IPS DF 4.7 (cell line): ENCODE data around the gene PEAR1.

ENCODE experiments used
- DNase-seq: peaks from one replicate; pipeline ENCODE4 v3.0.0-alpha.2; 2013; ENCODE audit warnings: low spot score; ENCODE audit errors: extremely low read depth

Gene PEAR1, protein sequence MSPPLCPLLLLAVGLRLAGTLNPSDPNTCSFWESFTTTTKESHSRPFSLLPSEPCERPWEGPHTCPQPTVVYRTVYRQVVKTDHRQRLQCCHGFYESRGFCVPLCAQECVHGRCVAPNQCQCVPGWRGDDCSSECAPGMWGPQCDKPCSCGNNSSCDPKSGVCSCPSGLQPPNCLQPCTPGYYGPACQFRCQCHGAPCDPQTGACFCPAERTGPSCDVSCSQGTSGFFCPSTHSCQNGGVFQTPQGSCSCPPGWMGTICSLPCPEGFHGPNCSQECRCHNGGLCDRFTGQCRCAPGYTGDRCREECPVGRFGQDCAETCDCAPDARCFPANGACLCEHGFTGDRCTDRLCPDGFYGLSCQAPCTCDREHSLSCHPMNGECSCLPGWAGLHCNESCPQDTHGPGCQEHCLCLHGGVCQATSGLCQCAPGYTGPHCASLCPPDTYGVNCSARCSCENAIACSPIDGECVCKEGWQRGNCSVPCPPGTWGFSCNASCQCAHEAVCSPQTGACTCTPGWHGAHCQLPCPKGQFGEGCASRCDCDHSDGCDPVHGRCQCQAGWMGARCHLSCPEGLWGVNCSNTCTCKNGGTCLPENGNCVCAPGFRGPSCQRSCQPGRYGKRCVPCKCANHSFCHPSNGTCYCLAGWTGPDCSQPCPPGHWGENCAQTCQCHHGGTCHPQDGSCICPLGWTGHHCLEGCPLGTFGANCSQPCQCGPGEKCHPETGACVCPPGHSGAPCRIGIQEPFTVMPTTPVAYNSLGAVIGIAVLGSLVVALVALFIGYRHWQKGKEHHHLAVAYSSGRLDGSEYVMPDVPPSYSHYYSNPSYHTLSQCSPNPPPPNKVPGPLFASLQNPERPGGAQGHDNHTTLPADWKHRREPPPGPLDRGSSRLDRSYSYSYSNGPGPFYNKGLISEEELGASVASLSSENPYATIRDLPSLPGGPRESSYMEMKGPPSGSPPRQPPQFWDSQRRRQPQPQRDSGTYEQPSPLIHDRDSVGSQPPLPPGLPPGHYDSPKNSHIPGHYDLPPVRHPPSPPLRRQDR

DNA sequence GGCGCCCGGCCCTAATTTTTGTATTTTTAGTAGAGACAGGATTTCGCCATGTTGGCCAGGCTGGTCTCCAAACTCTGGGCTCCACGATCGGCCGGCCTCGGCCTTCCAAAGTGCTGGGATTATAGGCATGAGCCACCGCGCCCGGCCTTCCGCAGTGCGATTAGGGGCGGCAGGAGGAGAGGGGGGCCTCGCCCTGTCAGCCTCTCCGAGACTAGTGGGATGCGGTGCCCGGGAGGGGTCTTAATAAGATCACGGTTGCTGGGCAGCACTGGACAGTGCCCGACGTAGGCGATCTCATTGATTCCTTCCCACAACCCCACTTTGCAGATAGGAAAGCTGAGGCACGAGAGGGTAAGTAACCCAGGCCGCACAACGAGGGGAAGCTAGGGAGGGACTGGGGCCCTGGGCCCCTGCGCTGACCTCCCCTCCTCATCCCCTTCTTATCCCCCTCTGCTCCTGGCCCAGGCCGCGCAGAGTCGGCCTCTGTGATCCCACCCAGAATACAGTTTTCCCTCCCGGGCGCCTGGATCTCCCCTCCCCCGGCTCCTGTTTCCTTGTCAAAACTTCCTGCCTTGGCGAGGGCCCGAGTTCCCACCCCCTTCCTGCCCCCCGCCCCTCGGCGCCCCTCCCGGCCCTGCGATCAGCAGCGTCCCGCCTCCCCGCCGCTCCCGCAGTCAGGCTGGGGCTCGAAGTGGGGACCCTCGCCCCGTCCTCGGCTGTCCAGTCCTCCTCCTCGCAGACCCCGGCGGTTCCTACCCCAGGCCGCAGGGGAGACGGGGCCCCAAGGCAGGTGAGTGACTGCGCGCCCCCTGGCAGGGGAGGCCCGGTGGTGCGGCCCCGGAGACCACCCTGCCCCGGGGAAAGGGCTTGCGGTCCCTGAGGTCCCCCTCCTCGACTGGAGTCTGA, at the start of gene PEAR1:
TSS of gene PEAR1 (plus strand) at position 671 of the 906 bp plus-strand sequence. CDS start 10,209 bp downstream, outside the sequence.
- no peak for DNase-seq

DNA sequence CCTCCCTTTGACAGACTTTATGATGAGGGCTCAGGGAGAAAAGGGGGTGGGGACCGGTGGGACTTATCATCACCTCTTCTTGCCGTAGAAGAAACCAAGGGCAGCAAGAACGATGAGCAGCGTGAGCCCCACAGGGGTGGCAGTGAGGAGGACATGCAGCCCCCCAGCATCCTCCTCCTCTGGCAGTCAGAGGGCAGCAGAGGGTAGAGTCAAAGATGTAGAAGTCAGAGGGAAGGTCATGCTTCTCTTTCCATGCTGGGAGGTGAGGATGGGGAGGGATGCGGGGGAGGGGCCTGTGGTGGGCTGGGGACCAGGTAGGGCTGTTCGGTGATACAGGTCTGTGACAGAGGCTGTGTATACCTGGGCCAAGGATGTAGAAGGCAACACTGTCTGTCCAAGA, 49.4 kb upstream of the PEAR1 start:
- DNase-seq = no peak

DNA sequence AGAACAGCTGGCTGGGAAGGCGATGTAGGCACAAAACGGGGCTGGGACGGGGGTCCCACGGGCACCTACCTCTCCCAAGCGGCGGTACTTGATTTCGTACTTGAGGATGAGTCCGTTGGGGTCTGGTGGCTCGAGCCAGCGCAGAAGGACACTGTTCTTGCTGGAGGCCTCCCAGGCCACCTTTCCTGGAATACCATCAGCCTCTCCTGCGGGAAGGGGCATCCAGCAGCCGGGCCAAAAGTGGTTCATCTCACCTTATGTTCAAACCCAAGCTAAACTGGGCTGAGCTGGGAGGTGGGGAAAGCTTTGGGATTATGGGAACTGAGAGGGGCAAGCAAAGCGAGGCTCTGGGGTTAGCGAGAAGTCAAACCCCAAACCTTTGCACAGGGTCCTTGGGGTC, 48.9 kb upstream of the PEAR1 start:
- no peak for DNase-seq

DNA sequence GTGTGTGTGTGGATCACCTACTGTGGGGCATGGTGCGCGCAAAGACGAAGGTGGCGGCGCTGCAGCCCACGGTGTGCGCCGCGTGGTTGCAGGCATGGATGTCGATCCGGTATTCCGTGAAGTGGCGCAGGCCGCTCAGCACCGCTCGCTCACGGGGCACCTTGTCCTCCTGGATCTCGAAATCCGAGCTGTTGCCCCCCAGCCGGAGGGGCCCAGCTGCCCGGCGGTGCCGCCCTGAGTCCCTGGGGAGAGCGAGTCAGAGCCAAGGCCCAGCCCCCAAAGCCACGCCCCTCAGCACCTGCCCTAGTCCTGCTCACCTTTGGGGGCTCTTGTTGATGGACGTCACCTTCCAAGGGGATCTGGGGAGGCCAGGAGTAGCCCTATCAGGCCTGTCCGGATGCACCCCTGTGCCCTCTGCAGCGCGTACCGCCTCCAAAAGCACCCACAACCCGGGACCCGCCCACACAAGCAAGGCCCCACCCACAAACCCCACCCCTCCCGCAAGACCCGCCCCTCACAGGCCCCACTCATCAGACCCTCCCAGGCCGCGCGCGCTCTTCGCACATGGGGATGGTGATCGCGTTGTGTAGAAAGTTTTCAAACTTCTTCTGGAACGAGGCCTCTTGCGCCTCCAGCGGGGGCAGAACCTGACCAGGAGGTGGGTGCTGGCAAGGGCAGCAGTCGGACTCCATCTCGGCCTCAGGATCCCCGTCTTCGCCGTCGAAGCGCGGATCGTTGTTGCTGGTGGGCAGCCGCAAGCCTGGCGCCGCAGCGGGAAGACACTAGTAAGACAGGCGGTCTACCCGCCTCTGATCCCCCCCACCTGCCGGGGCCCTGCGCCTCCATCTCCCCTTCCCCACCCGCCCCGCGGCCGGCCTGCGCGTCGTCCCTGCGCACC, 48.2 kb upstream of the PEAR1 start:
- DNase-seq = no peak

DNA sequence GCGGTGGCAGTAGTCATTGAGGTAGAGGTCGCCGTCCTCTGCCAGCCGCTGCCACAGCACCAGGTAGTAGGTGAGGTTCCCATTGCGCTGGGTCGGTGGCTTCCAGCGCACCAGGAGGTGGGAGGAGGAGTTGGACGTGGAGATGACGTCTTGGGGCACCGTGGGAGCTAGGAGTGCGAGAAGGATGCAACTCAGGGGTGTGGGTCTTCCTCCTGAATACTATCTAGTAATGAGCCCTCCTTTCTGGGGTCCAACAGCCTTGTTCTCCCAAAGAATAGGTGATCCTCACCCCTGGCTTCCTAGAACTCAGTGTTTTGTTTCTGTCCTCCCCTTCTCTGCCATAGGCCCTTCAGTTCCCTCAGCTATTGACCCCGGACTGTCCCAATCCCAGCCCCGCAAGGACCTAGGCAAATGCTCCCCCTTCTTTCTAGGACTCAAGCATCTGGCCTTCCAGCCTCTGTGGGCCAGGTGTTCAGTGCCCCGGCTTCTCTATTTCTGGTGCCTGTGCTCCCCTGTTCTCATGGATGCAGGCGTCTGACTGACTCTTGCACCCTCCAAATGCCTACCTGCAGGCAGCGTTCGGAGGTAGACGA, 47.5 kb upstream of the PEAR1 start:
- DNase-seq = no peak

DNA sequence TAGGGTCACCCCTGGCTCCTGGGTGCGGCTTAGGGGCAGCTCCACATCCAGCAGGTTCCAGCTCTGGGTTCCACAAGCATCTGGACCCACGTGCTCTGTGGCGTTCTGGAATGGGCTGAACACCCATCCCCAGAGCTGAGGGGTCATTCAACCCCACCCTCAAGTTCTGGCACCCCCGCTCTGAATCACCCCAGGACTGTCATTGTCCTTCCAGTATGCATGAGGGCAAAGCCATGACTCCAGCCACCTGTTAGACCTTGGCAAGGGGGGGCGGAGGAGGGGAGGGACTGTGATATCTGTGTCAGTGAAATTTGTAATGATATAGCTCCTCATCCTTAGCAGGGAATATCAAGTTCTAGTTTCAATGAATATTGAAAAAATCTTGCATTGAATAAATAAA, 46.9 kb upstream of the PEAR1 start:
- no peak for DNase-seq

DNA sequence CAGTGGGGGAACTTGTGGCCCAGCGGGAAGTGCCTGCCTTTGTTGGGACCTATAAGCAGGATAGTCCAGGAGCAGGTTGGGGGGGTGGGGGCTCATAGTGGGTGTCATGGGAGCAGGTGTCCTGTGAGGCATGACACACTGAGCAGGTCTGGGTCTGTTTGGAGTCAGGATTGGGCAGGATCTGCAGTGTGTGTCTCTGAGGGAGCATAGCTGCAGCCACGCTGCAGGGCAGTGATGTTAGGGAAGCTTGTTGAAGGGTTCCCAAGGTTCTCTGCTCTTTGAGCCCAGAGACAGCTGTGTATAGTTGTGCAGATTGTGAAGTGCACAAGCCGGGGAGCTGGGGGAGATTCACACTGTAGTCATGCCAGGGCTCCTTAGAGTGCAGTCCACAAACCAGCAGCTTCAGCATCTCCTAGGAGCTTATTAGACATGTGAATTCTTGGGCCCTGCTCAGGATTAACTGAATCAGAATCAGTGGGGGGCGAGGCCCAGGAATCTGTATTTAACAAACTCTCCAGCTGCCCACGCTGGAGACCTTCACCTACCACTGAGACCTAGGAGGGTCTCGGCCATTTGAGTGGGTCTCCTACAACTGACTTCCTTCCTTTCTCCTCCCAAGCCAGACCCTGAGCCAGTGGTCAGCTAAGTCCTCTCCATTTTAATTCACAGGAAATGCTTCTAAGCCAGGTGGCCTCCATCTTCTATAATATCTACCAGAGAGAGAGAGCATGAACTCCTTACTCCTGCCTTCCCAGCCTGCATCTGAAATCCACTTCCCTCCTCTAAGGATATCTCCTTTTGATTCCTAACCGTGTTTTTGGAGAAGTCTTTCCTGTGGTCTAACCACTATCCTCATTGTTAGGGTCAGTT, 45.7 kb upstream of the PEAR1 start:
- DNase-seq = no peak

DNA sequence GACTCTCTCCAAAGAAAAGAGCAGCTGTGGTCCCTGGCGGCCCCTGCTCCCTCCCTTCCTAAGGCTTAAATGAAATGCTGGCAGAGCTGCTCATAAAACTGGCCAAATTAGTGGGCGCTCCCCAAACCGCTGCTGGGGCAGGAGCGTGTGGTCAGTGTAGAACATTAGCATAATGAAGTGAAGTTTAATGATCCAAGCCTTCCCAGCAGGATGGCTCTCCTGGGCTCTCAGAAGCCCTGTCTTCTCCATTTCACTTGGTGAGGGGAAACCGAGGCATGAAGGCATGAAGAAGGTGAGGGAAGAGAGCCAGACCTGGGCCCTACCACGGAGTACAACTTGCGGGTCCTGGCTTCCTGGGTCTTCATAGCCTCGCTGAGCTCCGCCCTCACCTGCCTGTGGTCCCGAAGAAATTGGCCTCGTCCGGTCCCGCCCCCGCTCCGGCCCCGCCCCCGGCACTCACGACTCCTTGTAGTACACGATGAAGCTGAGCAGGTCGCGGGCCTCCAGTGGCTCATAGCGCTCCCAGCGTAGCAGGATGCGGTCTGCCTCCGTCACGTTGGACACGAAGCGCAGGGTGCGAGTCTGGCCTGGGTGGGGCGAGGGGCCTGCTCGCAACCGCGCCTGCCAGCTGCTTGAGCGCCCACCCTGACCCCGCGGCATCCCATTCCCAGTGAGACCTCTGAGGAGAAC, 44.9 kb upstream of the PEAR1 start:
- DNase-seq = no peak

DNA sequence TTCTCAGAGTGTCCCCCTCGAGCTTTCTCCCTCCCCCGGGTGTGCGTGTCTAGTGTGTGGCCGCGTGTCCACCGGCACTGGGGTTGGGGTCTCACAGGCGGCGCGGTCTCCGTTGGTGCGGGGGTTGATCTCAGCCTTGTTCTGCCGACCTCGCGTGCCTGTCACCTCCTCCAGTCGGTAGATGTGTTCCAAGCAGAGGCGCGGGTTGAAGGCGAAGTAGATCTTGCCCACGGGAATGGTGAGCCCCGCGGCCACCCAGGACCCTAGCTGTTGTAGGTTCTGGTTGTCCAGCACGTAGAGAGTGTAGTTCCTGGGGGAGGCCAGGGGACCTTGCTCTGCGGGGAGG, 44.4 kb upstream of the PEAR1 start:
- no peak for DNase-seq

DNA sequence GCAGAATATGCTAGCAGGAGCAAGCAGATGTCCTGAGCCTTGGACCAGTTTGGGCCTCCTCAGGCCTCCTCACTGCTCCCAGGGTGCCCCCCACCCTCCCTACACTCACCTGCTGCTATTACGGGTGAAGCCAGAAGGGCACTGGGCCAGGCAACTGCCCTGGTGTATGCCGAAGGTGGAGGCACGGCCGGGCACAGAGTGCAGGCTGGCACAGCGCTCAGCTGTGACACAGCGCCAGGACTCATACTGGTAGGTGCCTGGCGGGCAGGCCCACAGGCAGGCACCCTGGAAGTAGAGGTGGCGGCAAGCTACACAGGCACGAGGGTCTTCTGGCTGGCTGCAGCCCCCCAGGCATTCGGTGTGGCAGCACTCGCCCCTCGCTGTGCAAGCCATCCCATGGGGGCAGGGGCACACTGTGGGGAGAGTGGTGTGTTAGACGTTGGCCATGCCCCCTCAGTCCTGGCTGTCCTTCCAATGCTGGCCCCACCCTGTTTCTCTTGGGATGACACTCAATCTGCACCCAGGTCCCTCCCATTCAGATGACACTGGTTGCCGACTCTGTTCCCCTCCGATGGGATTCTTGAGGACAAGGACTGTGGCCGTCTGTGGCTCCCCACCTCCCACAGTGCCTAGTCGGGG, 41.6 kb upstream of the PEAR1 start:
- DNase-seq = no peak

DNA sequence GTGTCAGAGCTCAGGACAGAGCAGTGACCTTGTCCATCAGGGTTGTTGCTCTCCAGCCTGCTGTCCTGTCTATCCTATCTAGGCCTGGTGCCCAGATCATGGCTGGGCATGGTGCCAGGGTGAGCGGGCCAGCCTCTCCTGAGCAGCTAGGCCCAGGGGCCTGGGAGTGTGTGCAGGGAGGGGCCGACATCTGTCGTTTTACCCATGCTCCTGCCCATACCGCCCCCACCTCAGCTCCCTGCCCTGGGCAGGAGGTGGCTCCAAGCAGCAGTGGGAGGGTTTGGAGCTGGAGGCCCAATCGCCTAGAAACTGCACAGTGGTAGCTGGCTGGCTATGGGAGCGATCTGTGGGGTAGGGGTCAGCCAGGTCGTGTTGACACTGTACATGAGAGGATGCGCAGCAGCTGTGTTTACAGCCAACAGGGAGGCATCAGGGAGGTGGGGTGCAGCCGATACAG, 41.1 kb upstream of the PEAR1 start:
- no peak for DNase-seq

DNA sequence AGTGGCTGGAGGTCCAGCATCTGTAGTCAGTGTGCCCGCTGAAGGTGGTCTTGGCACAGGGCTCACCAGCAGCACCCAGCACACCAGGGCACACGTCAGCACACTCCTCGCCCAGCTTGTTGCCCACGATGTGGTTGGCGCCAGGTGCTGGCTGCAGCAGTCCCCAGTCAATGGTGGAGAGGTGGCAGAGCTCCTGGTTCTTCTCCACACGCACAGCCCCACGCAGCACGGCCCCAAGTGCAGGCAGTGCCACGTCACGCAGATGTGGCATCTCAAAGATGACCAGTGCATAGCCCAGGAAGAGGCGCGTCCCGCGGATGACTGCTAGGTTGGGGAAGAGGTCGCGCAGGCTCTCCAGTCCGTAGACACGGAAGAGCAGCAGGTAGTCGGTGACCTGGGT, 39.8 kb upstream of the PEAR1 start:
- no peak for DNase-seq

DNA sequence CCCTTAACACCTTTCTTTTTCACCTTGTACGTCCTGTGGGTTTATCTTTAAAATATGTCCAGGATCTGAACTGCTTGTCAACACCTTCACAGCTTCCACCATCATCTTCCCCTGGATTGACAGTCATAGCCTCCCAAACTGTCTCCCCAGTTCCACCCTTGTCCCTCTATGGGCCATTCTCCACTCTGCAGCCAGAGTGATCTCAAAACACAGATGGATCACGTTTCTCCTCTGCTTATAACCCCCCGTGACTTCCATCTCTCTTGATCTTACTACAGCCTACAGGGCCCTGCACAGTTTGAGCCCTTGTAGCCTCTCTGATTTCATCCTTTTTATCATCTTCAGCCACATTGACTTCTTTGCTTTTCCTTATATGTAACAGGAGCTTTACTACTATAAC, 38.9 kb upstream of the PEAR1 start:
- DNase-seq = no peak

DNA sequence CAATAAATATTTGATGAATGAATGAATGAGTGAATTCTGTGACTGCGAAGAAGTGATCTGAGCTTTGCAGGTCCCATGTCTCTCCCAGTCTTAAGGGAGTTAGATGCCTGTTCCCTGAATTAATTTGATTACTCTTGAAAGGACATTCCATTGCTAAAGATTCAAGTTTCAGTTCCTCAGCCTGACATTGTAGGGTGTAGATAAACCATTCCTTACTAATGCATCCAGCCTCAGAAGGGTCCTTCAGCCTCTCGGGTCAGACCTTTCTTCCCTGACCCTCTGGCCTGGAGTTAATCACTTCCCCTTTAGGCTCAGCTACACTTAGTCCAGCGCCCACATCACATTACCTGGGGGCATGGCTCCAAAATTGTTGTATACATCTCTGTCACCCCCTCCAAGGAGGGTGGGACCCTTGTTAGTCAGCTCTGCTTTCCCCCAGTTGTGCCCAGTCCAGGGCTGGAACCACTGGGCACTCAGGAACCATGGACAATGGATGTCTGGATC, 37.2 kb upstream of the PEAR1 start:
- DNase-seq = no peak

DNA sequence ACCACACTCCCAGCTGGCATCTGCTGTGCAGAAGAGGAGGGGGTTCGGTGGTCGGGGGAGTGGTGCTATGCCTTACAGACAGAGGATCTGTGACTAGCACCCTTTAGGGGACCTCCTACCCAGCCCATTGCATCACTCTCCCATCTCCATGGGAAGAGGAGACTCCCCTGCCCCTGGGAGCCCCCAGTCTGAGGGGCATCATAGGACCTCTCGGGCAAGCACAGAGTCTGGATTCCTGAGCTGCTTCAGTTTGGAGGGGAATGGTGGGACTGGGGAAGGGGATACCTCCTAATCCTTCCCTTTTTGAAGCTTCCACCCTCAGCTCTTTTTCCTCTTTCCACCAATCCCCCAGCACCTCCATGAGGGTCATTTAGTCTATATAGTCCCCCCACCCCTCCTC, 36.0 kb upstream of the PEAR1 start:
- no peak for DNase-seq

DNA sequence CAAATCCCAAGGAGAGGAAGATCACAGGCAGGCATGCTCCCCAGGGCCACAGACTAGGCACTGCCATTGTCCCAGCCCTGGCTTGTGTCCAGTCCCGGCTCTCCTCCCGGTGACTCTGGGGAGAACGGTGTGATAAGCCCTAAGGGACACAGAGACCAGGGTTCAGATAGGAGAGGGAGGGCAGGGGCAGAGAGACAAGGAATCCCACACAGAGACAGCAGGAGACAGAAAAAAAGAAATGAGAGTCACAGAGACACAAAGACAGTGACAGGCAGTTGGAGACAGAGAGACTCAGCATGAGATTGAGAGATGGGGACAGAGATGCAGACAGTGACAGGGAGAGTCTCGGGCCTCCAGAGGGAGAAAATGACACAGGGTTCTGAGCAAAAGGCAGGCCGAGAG, 35.0 kb upstream of the PEAR1 start:
- DNase-seq = no peak

DNA sequence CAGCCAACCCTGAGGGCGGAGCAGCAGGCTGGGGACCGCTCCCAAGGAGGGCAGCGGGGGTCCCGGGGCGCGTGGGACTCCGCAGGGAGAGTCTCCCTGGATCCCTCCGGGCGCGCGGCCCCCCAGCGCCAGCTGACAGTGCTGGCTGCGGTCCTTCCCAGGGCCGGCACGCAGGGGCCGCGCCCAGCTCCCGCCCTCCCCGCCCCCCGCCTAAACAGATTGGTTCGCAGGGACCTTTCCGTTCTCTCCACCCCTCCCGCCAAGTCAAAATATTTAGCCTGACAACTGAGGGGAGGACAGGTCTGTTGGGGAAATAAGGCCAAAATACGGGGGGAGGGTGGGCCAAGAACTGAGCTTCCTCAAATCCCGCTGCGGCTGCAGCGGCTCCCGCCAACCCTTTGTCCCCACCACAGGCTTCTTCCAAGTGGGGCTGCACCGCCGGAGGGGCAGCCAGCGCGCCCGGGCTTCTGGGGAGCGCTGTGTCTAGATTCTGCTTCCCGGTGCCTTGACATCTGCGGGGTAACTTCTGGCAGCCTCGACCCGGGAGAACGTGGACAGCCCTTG, 34.5 kb upstream of the PEAR1 start, which contains the start of gene INSRR:
TSS of gene INSRR (minus strand) at position 159 of the 564 bp plus-strand sequence. CDS start 496 bp downstream, outside the sequence.
- DNase-seq = no peak
